Endothelial cell of umbilical vein (primary cell): Measurements from ENCODE around the gene TP53. TPM values are rescaled to one million over a fixed set of nuclear protein-coding genes. Genes with fewer than 3 reads are reported as not detected.

Source experiments
- BruUV-seq: library from RNA; stranded (reverse); fragments of 400-500 nt; replicated peaks from 2 replicates; lab custom pipeline; 2021; lab: Mats Ljungman, UMichigan
- CTCF ChIA-PET: fragments of 300-600, 350-600 bp; sonication (Branson Sonifier 250); formaldehyde crosslinking; loops from one replicate; lab custom pipeline; 2021; ENCODE audit warnings: antibody characterized with exemption, inconsistent platforms; lab: Charles Lee
- POLR2A ChIA-PET: fragments of 300-600, 350-600 bp; sonication (Branson Sonifier 250); formaldehyde crosslinking; loops from one replicate; lab custom pipeline; 2021; ENCODE audit warnings: antibody characterized with exemption, inconsistent platforms; lab: Charles Lee
- DNase-seq: peaks from one replicate; pipeline ENCODE4 v3.0.0-alpha.2; 2011; ENCODE audit warnings: low read depth, low spot score
- FAIRE-seq: peaks from 2 replicates; lab custom pipeline; 2011; peaks lifted over from hg19 to GRCh38; lab: Jason Lieb, UNC
- H2AFZ ChIP-seq: 2 replicates; pipeline ENCODE4 v1.6.0; 2012; ENCODE audit warnings: low read depth, low read length, control low read depth, inconsistent platforms
- H3K27ac ChIP-seq: 2 replicates; pipeline ENCODE4 v1.5.1; 2011; ENCODE audit warnings: low read depth, mild to moderate bottlenecking, control low read depth, low read length, moderate library complexity; ENCODE audit not compliant: insufficient read depth
- H3K27me3 ChIP-seq, 2 experiments: 2 replicates each; pipeline versions ENCODE4 v1.6.0 to v1.6.1; 2011; ENCODE audit warnings: low read length in 2 of 2, mixed read lengths in 1 of 2; ENCODE audit not compliant: control insufficient read depth in 2 of 2, insufficient read depth in 2 of 2
- H3K36me3 ChIP-seq, 2 experiments: 2 replicates in 1 of 2; 3 replicates in 1 of 2; pipeline ENCODE4 v1.5.1; 2011; ENCODE audit warnings: low read length in 2 of 2, mild to moderate bottlenecking in 1 of 2, moderate library complexity in 1 of 2; ENCODE audit not compliant: control insufficient read depth in 2 of 2, insufficient read depth in 2 of 2; ENCODE audit errors: extremely low read depth in 1 of 2
- H3K4me1 ChIP-seq: 3 replicates; pipeline ENCODE4 v1.5.1; 2011; ENCODE audit warnings: mild to moderate bottlenecking, low read length; ENCODE audit not compliant: control insufficient read depth, insufficient read depth; ENCODE audit errors: extremely low read depth
- H3K4me2 ChIP-seq: 2 replicates; pipeline ENCODE4 v1.6.1; 2011; ENCODE audit warnings: low read length, control low read depth, mixed read lengths; ENCODE audit not compliant: insufficient read depth
- H3K4me3 ChIP-seq, 3 experiments: fragments of 200-600 bp in 1 of 3; sonication (generic), shearing (Covaris generic) in 1 of 3; replicated peaks in 1 of 3; 2 replicates each; pipeline ENCODE4 v1.5.1; 2011 to 2016; ENCODE audit warnings: control low read depth in 3 of 3, low read length in 3 of 3, mild to moderate bottlenecking in 2 of 3, inconsistent platforms in 1 of 3, low read depth in 1 of 3, moderate library complexity in 1 of 3; ENCODE audit not compliant: insufficient read depth in 1 of 3
- H3K79me2 ChIP-seq: 2 replicates; pipeline ENCODE4 v1.6.0; 2012; ENCODE audit warnings: low read length, inconsistent platforms; ENCODE audit not compliant: control insufficient read depth, insufficient read depth
- H3K9ac ChIP-seq: replicated peaks from 2 replicates; pipeline ENCODE3; 2011; ENCODE audit warnings: low read length, control low read depth; ENCODE audit not compliant: insufficient read depth; ENCODE audit errors: extremely low read depth
- H3K9me1 ChIP-seq: replicated peaks from 3 replicates; pipeline ENCODE4 v1.6.0; 2011; ENCODE audit warnings: mild to moderate bottlenecking, low read length; ENCODE audit not compliant: control insufficient read depth, insufficient read depth; ENCODE audit errors: extremely low read depth
- H3K9me3 ChIP-seq: replicated peaks from 2 replicates; pipeline ENCODE4 v1.5.1; 2012; ENCODE audit warnings: low read length, inconsistent platforms; ENCODE audit not compliant: control insufficient read depth, insufficient read depth
- H4K20me1 ChIP-seq: replicated peaks from 2 replicates; pipeline ENCODE3; 2011; ENCODE audit warnings: mild to moderate bottlenecking, low read length; ENCODE audit not compliant: control insufficient read depth, insufficient read depth; ENCODE audit errors: extremely low read depth
- EZH2 ChIP-seq: IDR thresholded peaks from 2 replicates; pipeline ENCODE4 v1.6.1; 2012; ENCODE audit warnings: borderline replicate concordance, low read depth, mild to moderate bottlenecking, moderate library complexity, low read length, inconsistent platforms; ENCODE audit not compliant: severe bottlenecking
- FOS ChIP-seq: IDR thresholded peaks from 2 replicates; pipeline ENCODE4 v1.6.1; 2011; ENCODE audit warnings: mild to moderate bottlenecking, low read length, moderate library complexity, borderline replicate concordance; ENCODE audit not compliant: insufficient read depth
- GATA2 ChIP-seq: IDR thresholded peaks from 2 replicates; pipeline ENCODE4 v1.7.0; 2011; ENCODE audit warnings: low read depth, mild to moderate bottlenecking, moderate library complexity, mixed read lengths, low read length; ENCODE audit not compliant: insufficient read length, insufficient read depth
- JUN ChIP-seq: IDR thresholded peaks from 2 replicates; pipeline ENCODE4 v1.6.1; 2011; ENCODE audit warnings: borderline replicate concordance, low read depth; ENCODE audit not compliant: insufficient read length, insufficient read depth
- MYC ChIP-seq: IDR thresholded peaks from one replicate; pipeline ENCODE4 v1.6.1; 2011; ENCODE audit warnings: mild to moderate bottlenecking, low read depth, low read length
- POLR2A ChIP-seq: IDR thresholded peaks from 2 replicates; pipeline ENCODE4 v1.6.1; 2012; ENCODE audit warnings: low read depth, mild to moderate bottlenecking, control low read depth, low read length
- POLR2AphosphoS5 ChIP-seq: IDR thresholded peaks from 2 replicates; pipeline ENCODE4 v1.6.1; 2012; ENCODE audit warnings: low read depth, mild to moderate bottlenecking, control low read depth, low read length, moderate library complexity; ENCODE audit not compliant: insufficient read depth
- dilution Hi-C: fragments of 300-500 bp; cut with MboI; formaldehyde crosslinking; loops from one replicate; pipeline ENCODE4 v1.15.0; 2019; ENCODE audit warnings: low sequenced_read_pairs; ENCODE audit not compliant: extremely low pct_ligation_motif_present
- intact Hi-C: fragments of 100-400 bp; cut with micrococcal nuclease; formaldehyde crosslinking; loops from one replicate; pipeline ENCODE4 v1.10.0; 2022
- polyA plus RNA-seq, 4 experiments: library from polyadenylated mRNA; depleted of rRNA in 3 of 4; stranded (reverse) in 3 of 4; unstranded in 1 of 4; fragments of >200 nt; gene quantifications; 2 replicates each; pipeline versions ENCODE4 v1.2.1 to v1.2.3, GENCODE V29; 2011 to 2012; ENCODE audit warnings: missing spikeins in 1 of 4
- total RNA-seq: library from RNA; stranded (reverse); gene quantifications from 2 replicates; pipeline ENCODE4 v1.2.3, GENCODE V29; 2021
- TF ChIP-seq, protein P1 (sequence below): IDR thresholded peaks from 2 replicates; pipeline ENCODE4 v1.6.1; 2011; ENCODE audit not compliant: insufficient read depth, insufficient read length
- TF ChIP-seq, protein P2 (sequence below), 2 donors: IDR thresholded peaks; 1 replicate in 1 of 2; 2 replicates in 1 of 2; pipeline ENCODE4 v1.5.1; 2011; ENCODE audit warnings: low read length in 2 of 2, mild to moderate bottlenecking in 2 of 2, moderate library complexity in 2 of 2, control low read depth in 1 of 2, inconsistent platforms in 1 of 2, low read depth in 1 of 2; ENCODE audit not compliant: insufficient read depth in 1 of 2; ENCODE audit errors: extremely low read depth in 1 of 2

Gene TP53
- total and polyA plus RNA-seq, 2 donors (not counting 3 experiments of a cell fraction or from before 2014, with no cell fraction given), result 82.1 to 138 TPM

DNA sequence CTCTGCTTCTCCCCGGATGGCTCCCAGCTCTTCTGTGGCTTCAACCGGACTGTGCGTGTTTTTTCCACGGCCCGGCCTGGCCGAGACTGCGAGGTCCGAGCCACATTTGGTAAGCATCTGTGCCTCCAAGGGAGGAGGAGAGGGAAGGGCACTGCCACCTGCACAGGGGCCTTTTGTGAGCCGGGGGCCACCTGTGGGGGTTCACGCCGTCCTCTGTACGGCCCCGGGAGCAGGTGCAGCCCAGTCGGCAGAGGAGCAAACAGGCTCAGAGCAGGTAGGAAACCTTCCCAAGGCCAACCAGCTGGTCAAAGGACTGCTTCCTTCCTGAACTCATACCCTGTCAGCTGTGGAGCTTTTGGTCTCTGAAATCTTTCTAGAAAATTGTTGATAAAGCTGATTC lies 14.4 kb upstream of the TP53 start:
- POLR2A ChIA-PET, result interaction anchor here (1.5 kb wide), 1 partner anchor 13 kb away, joined by 3 read pairs; the partner anchor contains the start of gene WRAP53
- no peak for FAIRE-seq
- CTCF ChIA-PET, result interaction anchor here (1.2 kb wide), 1 partner anchor 13 kb away, joined by 3 read pairs; the partner anchor contains the start of gene WRAP53

DNA sequence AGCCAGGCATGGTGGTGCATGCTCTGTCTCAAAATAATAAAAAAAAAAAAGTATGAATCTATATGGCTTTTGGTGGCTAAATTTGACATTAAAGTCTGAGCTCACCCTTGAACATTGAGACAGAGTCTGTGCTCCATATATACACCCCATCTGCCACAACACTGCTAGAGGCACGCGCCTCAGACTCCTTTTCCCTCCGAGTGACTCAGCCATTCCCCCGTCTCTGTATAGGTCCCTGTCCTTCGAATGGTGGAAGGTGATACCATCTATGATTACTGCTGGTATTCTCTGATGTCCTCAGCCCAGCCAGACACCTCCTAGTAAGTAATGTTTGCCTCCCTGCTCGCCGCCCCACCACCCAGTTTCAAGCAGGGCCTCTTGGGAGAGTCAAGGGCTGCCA lies 13.2 kb upstream of the TP53 start:
- peaks cover 3% of the 10 kb centered on the region for H3K4me1 ChIP-seq
- no peaks in the 10 kb centered on the region for H3K9me3 ChIP-seq
- no TSS peak for BruUV-seq
- dilution Hi-C loops, result no loop called here
- H3K27ac ChIP-seq, result no peak overlapping the region
- FAIRE-seq, result no peak
- H4K20me1 ChIP-seq, result no peaks in the 10 kb centered on the region
- ChIA-PET CTCF (no interaction called here), POLR2A (interaction anchor here (1.5 kb wide), 1 partner anchor 12 kb away, joined by 3 read pairs; the partner anchor contains the start of gene WRAP53)
- H2AFZ ChIP-seq, result no peak overlapping the region
- no peak overlapping the region for H3K9ac ChIP-seq
- no peak overlapping the region for H3K4me3 ChIP-seq
- no peaks in the 10 kb centered on the region for H3K79me2 ChIP-seq
- H3K4me2 ChIP-seq, result no peak overlapping the region
- H3K9me1 ChIP-seq, result no peaks in the 10 kb centered on the region
- intact Hi-C loops, result no loop called here
- peaks cover 0 to 8% of the 10 kb centered on the region in 2 experiments for H3K36me3 ChIP-seq
- no peak for DNase-seq
- peaks cover 12 to 15% of the 10 kb centered on the region in 2 experiments for H3K27me3 ChIP-seq
- no peak for TF ChIP-seq GATA2
- no peak for TF ChIP-seq EZH2
- TF ChIP-seq JUN, result no peak
- TF ChIP-seq FOS, result no peak
- TF ChIP-seq MYC, result no peak
- TF ChIP-seq POLR2A, result no peak
- TF ChIP-seq, protein P1, sequence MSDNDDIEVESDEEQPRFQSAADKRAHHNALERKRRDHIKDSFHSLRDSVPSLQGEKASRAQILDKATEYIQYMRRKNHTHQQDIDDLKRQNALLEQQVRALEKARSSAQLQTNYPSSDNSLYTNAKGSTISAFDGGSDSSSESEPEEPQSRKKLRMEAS, result no peak
- TF ChIP-seq, protein P2, sequence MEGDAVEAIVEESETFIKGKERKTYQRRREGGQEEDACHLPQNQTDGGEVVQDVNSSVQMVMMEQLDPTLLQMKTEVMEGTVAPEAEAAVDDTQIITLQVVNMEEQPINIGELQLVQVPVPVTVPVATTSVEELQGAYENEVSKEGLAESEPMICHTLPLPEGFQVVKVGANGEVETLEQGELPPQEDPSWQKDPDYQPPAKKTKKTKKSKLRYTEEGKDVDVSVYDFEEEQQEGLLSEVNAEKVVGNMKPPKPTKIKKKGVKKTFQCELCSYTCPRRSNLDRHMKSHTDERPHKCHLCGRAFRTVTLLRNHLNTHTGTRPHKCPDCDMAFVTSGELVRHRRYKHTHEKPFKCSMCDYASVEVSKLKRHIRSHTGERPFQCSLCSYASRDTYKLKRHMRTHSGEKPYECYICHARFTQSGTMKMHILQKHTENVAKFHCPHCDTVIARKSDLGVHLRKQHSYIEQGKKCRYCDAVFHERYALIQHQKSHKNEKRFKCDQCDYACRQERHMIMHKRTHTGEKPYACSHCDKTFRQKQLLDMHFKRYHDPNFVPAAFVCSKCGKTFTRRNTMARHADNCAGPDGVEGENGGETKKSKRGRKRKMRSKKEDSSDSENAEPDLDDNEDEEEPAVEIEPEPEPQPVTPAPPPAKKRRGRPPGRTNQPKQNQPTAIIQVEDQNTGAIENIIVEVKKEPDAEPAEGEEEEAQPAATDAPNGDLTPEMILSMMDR (IDR thresholded peaks at IDR 0.05; ENCODE audit: extremely low read depth in 1 of 2, insufficient read depth in 1 of 2, low read depth in 1 of 2, low read length in 2 of 2), result no peak
- TF ChIP-seq POLR2AphosphoS5, result no peak

More for the DNA sequence above, 14.4 kb upstream of the TP53 start:
- Histone ChIP-seq H3K4me2 (no peak overlapping the region), H3K9me3 (no peaks in the 10 kb centered on the region), H3K9ac (no peak overlapping the region), H3K27ac (no peak overlapping the region), H4K20me1 (no peaks in the 10 kb centered on the region), H3K27me3 (peaks cover 24 to 26% of the 10 kb centered on the region in 2 experiments), H3K4me1 (peaks cover 3% of the 10 kb centered on the region), H3K4me3 (no peak overlapping the region), H3K9me1 (no peaks in the 10 kb centered on the region), H2AFZ (no peak overlapping the region), H3K36me3 (peaks cover 0 to 8% of the 10 kb centered on the region in 2 experiments), H3K79me2 (no peaks in the 10 kb centered on the region)
- intact Hi-C loops, result no loop called here
- no TSS peak for BruUV-seq
- no peak for DNase-seq
- no peak for TF ChIP-seq GATA2
- dilution Hi-C loops, result no loop called here
